ENCODE data around the gene SERPINF2. TPM values are rescaled to one million over a fixed set of nuclear protein-coding genes. Genes with fewer than 3 reads are reported as not detected.
"Not testable (repeated sequence)": the region's sequence is repeated elsewhere in the genome, so short reads cannot be mapped to it uniquely, and the experiment has no call there.

Gene SERPINF2
- total and polyA plus RNA-seq, 2 experiments from 2014 or later: 0.08 TPM; not detected in 1

DNA sequence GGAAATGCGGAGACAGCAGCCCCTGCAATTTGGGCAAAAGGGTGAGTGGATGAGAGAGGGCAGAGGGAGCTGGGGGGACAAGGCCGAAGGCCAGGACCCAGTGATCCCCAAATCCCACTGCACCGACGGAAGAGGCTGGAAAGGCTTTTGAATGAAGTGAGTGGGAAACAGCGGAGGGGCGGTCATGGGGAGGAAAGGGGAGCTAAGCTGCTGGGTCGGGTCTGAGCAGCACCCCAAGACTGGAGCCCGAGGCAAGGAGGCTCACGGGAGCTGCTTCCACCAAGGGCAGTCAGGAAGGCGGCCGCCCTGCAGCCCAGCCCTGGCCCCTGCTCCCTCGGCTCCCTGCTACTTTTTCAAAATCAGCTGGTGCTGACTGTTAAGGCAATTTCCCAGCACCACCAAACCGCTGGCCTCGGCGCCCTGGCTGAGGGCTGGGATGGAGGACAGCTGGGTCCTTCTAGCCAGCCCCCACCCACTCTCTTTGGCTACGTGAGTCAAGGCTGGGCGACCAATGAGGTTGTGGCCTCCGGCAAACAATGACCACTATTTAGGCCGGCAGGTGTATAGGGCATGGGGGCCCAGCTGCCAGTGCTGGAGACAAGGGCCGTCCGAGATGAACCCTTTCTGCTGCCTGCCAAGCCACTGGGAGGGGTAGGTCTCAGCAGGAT, 19.7 kb downstream of the SERPINF2 start:
- Histone ChIP-seq H3K9me3 (ENCODE audit: low read depth) (no peaks in the 10 kb centered on the region), H3F3A (ENCODE audit: insufficient read depth) (peaks cover 8% of the 10 kb centered on the region), H3K4me1 (ENCODE audit: insufficient read depth) (peaks cover 32% of the 10 kb centered on the region), H3K4me3 (peak overlapping the region; percentile 42), H3K27ac (peak overlapping the region; percentile 82), H3K9me2 (ENCODE audit: insufficient read depth) (no peaks in the 10 kb centered on the region), H3K9ac (peak overlapping the region; percentile 67), H3K36me3 (ENCODE audit: low read depth) (no peaks in the 10 kb centered on the region), H4K20me1 (ENCODE audit: insufficient read depth) (no peaks in the 10 kb centered on the region), H3K79me2 (ENCODE audit: insufficient read depth) (no peaks in the 10 kb centered on the region), H2AFZ (peak overlapping the region; percentile 79), H3K4me2 (ENCODE audit: unreplicated experiment) (peak overlapping the region; percentile 50), H3K27me3 (replicated peaks; ENCODE audit: insufficient read depth) (no peaks in the 10 kb centered on the region)
- in situ Hi-C loops (cut with MboI): no loop called here
- no peak for TF ChIP-seq EZH2phosphoT487 (IDR thresholded peaks at IDR 0.05; ENCODE audit: insufficient read depth, low read depth)
- no peak for TF ChIP-seq EZH2 (IDR thresholded peaks at IDR 0.05; ENCODE audit: insufficient read depth, poor library complexity, severe bottlenecking)
- peak; percentile 54 for DNase-seq
- 10 to 11% methylated on average over 16 to 19 of the region's 21 CpGs for WGBS, 2 experiments (ENCODE audit: low coverage in 1 of 2, low lambda C conversion rate in 2 of 2, missing lambda C conversion rate in 2 of 2)

DNA sequence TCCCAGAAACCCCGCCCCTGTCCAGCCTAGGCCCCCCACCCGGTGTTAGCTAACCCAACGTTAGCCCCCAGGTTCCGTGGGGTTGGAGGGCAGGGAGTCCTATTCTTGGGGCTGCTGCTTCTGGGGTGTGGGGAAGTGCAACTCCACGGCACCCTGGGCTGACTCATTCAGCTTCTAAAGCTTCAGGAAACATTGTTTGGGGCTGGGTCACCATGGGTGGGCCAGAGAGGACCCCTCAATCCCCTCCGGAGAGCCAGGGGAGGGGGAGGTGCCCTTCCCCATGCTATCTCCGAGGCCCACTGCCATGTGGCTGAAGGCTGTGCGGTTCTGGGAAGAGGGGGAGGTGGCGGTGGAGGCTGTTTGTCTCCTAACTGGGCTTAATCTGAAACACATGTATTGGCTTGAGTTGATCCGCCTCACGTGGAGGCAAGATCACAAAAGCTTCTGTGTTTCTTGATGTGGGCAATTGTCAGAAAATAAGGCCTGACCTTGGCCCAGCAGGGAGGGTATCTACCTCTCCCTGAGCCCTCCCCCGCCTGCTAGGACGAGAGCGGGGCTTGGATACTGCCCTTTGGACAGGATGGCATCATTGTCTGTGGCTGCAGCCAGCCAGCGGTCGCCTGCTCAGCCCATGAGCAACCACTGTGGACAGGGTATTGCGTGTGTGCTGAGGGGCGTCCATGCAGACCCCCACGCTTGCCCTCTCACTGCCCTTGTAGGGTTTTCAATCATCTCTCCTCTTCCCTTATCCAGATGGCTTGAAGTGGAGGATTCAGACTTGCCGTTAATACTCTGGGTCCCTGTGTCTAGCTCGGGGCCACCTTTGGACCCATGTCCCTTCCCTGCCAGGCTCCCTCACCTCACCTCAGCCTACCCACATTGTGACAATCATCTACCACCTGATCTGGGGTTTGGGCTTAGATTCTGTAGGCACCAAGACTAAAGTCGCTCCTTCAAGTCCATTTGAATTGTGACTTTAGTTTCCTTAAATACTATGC, 20.5 kb downstream of the SERPINF2 start:
- peaks cover 32% of the 10 kb centered on the region for H3K4me1 ChIP-seq (ENCODE audit: insufficient read depth)
- H3K36me3 ChIP-seq (ENCODE audit: low read depth): no peaks in the 10 kb centered on the region
- no peaks in the 10 kb centered on the region for H3K27me3 ChIP-seq (replicated peaks; ENCODE audit: insufficient read depth)
- H3K4me2 ChIP-seq (ENCODE audit: unreplicated experiment): peak overlapping the region; percentile 50
- in situ Hi-C loops (cut with MboI): no loop called here
- peaks cover 8% of the 10 kb centered on the region for H3F3A ChIP-seq (ENCODE audit: insufficient read depth)
- H3K9me3 ChIP-seq (ENCODE audit: low read depth): no peaks in the 10 kb centered on the region
- no peaks in the 10 kb centered on the region for H3K9me2 ChIP-seq (ENCODE audit: insufficient read depth)
- peak overlapping the region; percentile 42 for H3K4me3 ChIP-seq
- whole genome bisulfite sequencing, 2 experiments (ENCODE audit: low coverage in 1 of 2, low lambda C conversion rate in 2 of 2, missing lambda C conversion rate in 2 of 2): 10% methylated on average over 22 of the region's 22 CpGs
- peak overlapping the region; percentile 79 for H2AFZ ChIP-seq
- H4K20me1 ChIP-seq (ENCODE audit: insufficient read depth): no peaks in the 10 kb centered on the region
- TF ChIP-seq EZH2 (IDR thresholded peaks at IDR 0.05; ENCODE audit: insufficient read depth, poor library complexity, severe bottlenecking) (no peak), EZH2phosphoT487 (IDR thresholded peaks at IDR 0.05; ENCODE audit: insufficient read depth, low read depth) (no peak)
- peak overlapping the region; percentile 67 for H3K9ac ChIP-seq
- peak; percentile 81 for DNase-seq
- peak overlapping the region; percentile 82 for H3K27ac ChIP-seq
- no peaks in the 10 kb centered on the region for H3K79me2 ChIP-seq (ENCODE audit: insufficient read depth)

DNA sequence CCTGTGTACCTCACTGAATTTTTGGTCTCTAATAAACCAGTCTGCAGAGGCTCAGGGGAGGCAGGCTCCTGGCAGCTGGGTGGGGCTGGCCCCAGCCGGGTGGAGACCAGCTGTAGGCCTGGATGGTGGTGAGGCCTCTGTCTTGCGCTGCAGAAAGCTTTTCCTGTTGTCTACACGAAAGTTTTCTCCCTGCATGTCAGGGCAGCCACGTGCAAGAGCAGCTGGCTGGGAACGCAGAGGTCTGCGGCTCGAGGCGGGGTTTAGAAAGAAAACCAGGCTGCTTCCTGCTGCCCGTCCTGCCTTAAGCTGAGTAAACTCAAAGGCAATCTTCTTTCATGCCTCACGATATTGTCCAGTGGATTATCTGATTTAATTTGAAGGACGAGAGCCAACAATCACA, 21.6 kb downstream of the SERPINF2 start:
- peak overlapping the region; percentile 82 for H3K27ac ChIP-seq
- H3K9ac ChIP-seq: peak overlapping the region; percentile 67
- H3F3A ChIP-seq (ENCODE audit: insufficient read depth): peaks cover 8% of the 10 kb centered on the region
- H3K27me3 ChIP-seq (replicated peaks; ENCODE audit: insufficient read depth): no peaks in the 10 kb centered on the region
- H3K9me3 ChIP-seq (ENCODE audit: low read depth): no peaks in the 10 kb centered on the region
- peak overlapping the region; percentile 79 for H2AFZ ChIP-seq
- no peaks in the 10 kb centered on the region for H3K79me2 ChIP-seq (ENCODE audit: insufficient read depth)
- H3K4me3 ChIP-seq: peak overlapping the region; percentile 42
- DNase-seq: peak; percentile 93
- H3K4me1 ChIP-seq (ENCODE audit: insufficient read depth): peaks cover 32% of the 10 kb centered on the region
- TF ChIP-seq EZH2 (IDR thresholded peaks at IDR 0.05; ENCODE audit: insufficient read depth, poor library complexity, severe bottlenecking) (no peak), EZH2phosphoT487 (IDR thresholded peaks at IDR 0.05; ENCODE audit: insufficient read depth, low read depth) (no peak)
- H3K4me2 ChIP-seq (ENCODE audit: unreplicated experiment): peak overlapping the region; percentile 50
- H4K20me1 ChIP-seq (ENCODE audit: insufficient read depth): no peaks in the 10 kb centered on the region
- in situ Hi-C loops (cut with MboI): no loop called here
- H3K9me2 ChIP-seq (ENCODE audit: insufficient read depth): no peaks in the 10 kb centered on the region
- WGBS, 2 experiments (ENCODE audit: low coverage in 1 of 2, low lambda C conversion rate in 2 of 2, missing lambda C conversion rate in 2 of 2): 8 to 12% methylated on average over 11 of the region's 11 CpGs
- H3K36me3 ChIP-seq (ENCODE audit: low read depth): no peaks in the 10 kb centered on the region

DNA sequence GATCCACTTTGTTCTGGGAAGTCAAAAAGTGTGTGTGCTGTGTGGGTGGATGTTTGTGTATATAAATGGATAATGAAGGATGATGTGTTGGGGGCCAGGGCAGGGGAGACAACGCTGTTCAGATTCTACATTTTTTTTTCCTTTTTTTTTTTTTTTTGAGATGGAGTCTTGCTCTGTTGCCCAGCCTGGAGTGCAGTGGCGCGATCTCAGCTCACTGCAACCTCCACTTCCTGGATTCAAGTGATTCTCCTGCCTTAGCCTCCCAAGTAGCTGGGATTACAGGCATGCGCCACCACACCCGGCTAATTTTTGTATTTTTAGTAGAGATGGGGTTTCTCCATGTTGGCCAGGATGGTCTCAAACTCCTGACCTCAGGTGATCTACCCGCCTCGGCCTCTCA, 22.0 kb downstream of the SERPINF2 start:
- in situ Hi-C loops (cut with MboI); H3K36me3 ChIP-seq (ENCODE audit: low read depth); H3K27me3 ChIP-seq (replicated peaks; ENCODE audit: insufficient read depth); H3K79me2 ChIP-seq (ENCODE audit: insufficient read depth); H3F3A ChIP-seq (ENCODE audit: insufficient read depth); H3K9me2 ChIP-seq (ENCODE audit: insufficient read depth); H4K20me1 ChIP-seq (ENCODE audit: insufficient read depth); H3K9me3 ChIP-seq (ENCODE audit: low read depth); DNase-seq; H3K4me3 ChIP-seq: not testable (repeated sequence)
- H3K27ac ChIP-seq: peak overlapping the region; percentile 82
- H2AFZ ChIP-seq: peak overlapping the region; percentile 79
- 82 to 84% methylated on average over 7 of the region's 7 CpGs for WGBS, 2 experiments (ENCODE audit: low coverage in 1 of 2, low lambda C conversion rate in 2 of 2, missing lambda C conversion rate in 2 of 2)
- peak overlapping the region; percentile 50 for H3K4me2 ChIP-seq (ENCODE audit: unreplicated experiment)
- peaks cover 32% of the 10 kb centered on the region for H3K4me1 ChIP-seq (ENCODE audit: insufficient read depth)
- peak overlapping the region; percentile 67 for H3K9ac ChIP-seq
